ENCODE measurements around the gene GUCY1A2.
"Not testable (repeated sequence)": the region's sequence is repeated elsewhere in the genome, so short reads cannot be mapped to it uniquely, and the experiment has no call there.

GUCY1A2 gene

GRCh38 chr11:107018219-107018901, at the start of gene GUCY1A2:
Gene GUCY1A2, minus strand, starts transcription at chr11:107018476. Its CDS starts 421 bp downstream, at chr11:107018055.
- no peak for DNase-seq

GRCh38 chr11:107054391-107054790, 36.1 kb upstream of the GUCY1A2 start:
- DNase-seq: no peak

- DNase-seq: not testable (repeated sequence)
These were observed 33.1 kb upstream of the GUCY1A2 start for GRCh38 chr11:107051332-107051731.

GRCh38 chr11:107050899-107051298, 32.6 kb upstream of the GUCY1A2 start:
- DNase-seq: not testable (repeated sequence)

GRCh38 chr11:107050121-107050520, 31.8 kb upstream of the GUCY1A2 start:
- no peak for DNase-seq

- DNase-seq: no peak
These were observed 26.2 kb upstream of the GUCY1A2 start for GRCh38 chr11:107044503-107044902.

- DNase-seq: no peak
These were observed 25.1 kb upstream of the GUCY1A2 start for GRCh38 chr11:107043242-107044006.

GRCh38 chr11:107042748-107043147, 24.5 kb upstream of the GUCY1A2 start:
- no peak for DNase-seq

- no peak for DNase-seq
These were observed 22.8 kb upstream of the GUCY1A2 start for GRCh38 chr11:107041088-107041444.

- DNase-seq: no peak
These were observed 22.3 kb upstream of the GUCY1A2 start for GRCh38 chr11:107040433-107041087.

GRCh38 chr11:107025673-107026072, 7.4 kb upstream of the GUCY1A2 start:
- no peak for DNase-seq

- DNase-seq: no peak
These were observed 2.3 kb upstream of the GUCY1A2 start for GRCh38 chr11:107020594-107020993.

- no peak for DNase-seq
These were observed 722 bp upstream of the GUCY1A2 start for GRCh38 chr11:107018902-107019493.

GRCh38 chr11:107017433-107018218, 650 bp downstream of the GUCY1A2 start:
- DNase-seq: no peak

- no peak for DNase-seq
These were observed 1.2 kb downstream of the GUCY1A2 start for GRCh38 chr11:107017104-107017432.

GRCh38 chr11:107014871-107015270, 3.4 kb downstream of the GUCY1A2 start:
- no peak for DNase-seq

- DNase-seq: no peak
These were observed 6.3 kb downstream of the GUCY1A2 start for GRCh38 chr11:107011977-107012376.

- no peak for DNase-seq
These were observed 9.1 kb downstream of the GUCY1A2 start for GRCh38 chr11:107009190-107009589.

- no peak for DNase-seq
These were observed 12.0 kb downstream of the GUCY1A2 start for GRCh38 chr11:107006076-107006833.

GRCh38 chr11:106999196-106999595, 19.1 kb downstream of the GUCY1A2 start:
- DNase-seq: no peak

GRCh38 chr11:106998916-106999188, 19.4 kb downstream of the GUCY1A2 start:
- no peak for DNase-seq

Data from stimulated activated CD4-positive, alpha-beta T cell treated with anti-CD3 and anti-CD28 coated beads, Interleukin-4, amount 100 ng/mL, for 24 hours (primary cell).